ENCODE data around the gene UCN2.

UCN2 gene

GRCh38 chr3:48563382-48563918 lies at the start of gene UCN2:
Gene UCN2, minus strand, starts transcription at chr3:48563781. Its CDS starts 657 bp downstream, at chr3:48563124.
- peak; percentile 47 for DNase-seq

- no peak for DNase-seq
These were observed 48.7 kb upstream of the UCN2 start for GRCh38 chr3:48612309-48612708.

GRCh38 chr3:48609088-48610005 lies 45.8 kb upstream of the UCN2 start, which contains the start of gene UQCRC1:
Gene UQCRC1, minus strand, starts transcription at chr3:48609646. Its CDS starts 26 bp downstream, at chr3:48609620.
- DNase-seq: peak; percentile 96

GRCh38 chr3:48607519-48607918 lies 43.9 kb upstream of the UCN2 start:
- DNase-seq: no peak

- DNase-seq: no peak
These were observed 38.0 kb upstream of the UCN2 start for GRCh38 chr3:48601622-48601994.

GRCh38 chr3:48600711-48601621 lies 37.4 kb upstream of the UCN2 start:
- DNase-seq: no peak

- no peak for DNase-seq
These were observed 36.1 kb upstream of the UCN2 start for GRCh38 chr3:48599509-48600285.

- DNase-seq: no peak
These were observed 35.5 kb upstream of the UCN2 start for GRCh38 chr3:48599077-48599501.

GRCh38 chr3:48598323-48599076 lies 34.9 kb upstream of the UCN2 start:
- no peak for DNase-seq

GRCh38 chr3:48597408-48597800 lies 33.8 kb upstream of the UCN2 start:
- DNase-seq: no peak

- DNase-seq: no peak
These were observed 33.3 kb upstream of the UCN2 start for GRCh38 chr3:48596676-48597407.

GRCh38 chr3:48596157-48596556 lies 32.6 kb upstream of the UCN2 start:
- no peak for DNase-seq

GRCh38 chr3:48595526-48596121 lies 32.0 kb upstream of the UCN2 start:
- peak; percentile 43 for DNase-seq

- DNase-seq: no peak
These were observed 31.5 kb upstream of the UCN2 start, which contains the start of gene COL7A1 for GRCh38 chr3:48595075-48595525. Gene COL7A1, minus strand, starts transcription at chr3:48595329. Its CDS starts 170 bp downstream, at chr3:48595159.

GRCh38 chr3:48594417-48595049 lies 31.0 kb upstream of the UCN2 start:
- peak; percentile 54 for DNase-seq

- no peak for DNase-seq
These were observed 29.8 kb upstream of the UCN2 start for GRCh38 chr3:48593337-48593736.

GRCh38 chr3:48592519-48593087 lies 29.0 kb upstream of the UCN2 start:
- DNase-seq: no peak

- DNase-seq: no peak
These were observed 28.4 kb upstream of the UCN2 start for GRCh38 chr3:48591886-48592518.

GRCh38 chr3:48591436-48591835 lies 27.9 kb upstream of the UCN2 start:
- no peak for DNase-seq
